ENCODE results near the gene PMVK.

DNA sequence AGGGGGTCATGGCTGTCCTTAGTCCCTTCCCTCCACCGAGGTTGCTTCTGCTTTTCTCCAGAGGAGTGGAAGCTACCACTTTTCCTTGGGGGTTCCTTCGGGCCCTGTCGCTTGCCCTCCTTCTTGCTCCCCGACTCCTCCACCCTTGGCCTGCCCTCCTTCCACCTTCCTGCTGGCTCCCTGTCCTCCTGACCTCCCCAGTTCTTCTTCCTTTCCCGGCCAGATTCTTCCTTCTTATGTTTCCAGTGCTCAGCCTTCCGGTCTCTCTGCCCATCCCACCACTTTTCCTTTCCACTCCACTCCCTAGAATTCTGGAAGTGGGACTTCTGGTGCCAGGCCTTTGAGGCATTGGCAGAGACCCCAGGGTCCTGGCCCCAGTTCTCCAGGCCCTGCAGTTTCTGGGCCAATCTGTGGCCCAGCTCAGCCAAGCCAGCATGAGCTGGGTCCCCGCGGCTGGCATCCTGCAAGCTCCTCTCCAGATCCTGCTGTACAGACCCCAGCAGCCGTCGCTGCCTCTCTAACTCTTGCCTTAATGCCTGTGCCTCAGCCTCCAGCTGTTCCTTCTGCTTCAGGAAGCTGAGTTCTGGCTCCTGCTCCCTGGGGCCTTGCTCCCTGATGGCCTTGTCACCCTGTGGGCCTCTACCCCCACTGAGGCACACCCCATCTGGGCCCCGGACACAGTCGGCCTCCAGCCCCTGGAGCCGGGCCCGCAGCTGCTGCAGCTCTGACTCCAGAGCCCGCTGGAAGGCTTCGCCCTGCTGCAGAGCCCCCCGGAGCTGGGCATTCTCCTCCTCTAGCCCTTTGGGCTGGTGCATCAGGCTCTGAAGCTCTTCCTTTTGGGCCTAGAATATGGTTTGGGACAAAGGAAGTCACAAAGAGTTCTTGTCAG lies 9.7 kb upstream of the PMVK start:
- TF ChIP-seq POLR2A (IDR thresholded peaks at IDR 0.05; ENCODE audit: control extremely low read depth in 1 of 2, low read depth in 2 of 2, low read length in 2 of 2) = no peak
- no peak for TF ChIP-seq MAFK (IDR thresholded peaks at IDR 0.05; ENCODE audit: low read depth, low read length)
- TF ChIP-seq EP300 (IDR thresholded peaks at IDR 0.05; ENCODE audit: borderline replicate concordance in 1 of 2, low read depth in 2 of 2, low read length in 2 of 2) = no peak
- TF ChIP-seq, protein P1, sequence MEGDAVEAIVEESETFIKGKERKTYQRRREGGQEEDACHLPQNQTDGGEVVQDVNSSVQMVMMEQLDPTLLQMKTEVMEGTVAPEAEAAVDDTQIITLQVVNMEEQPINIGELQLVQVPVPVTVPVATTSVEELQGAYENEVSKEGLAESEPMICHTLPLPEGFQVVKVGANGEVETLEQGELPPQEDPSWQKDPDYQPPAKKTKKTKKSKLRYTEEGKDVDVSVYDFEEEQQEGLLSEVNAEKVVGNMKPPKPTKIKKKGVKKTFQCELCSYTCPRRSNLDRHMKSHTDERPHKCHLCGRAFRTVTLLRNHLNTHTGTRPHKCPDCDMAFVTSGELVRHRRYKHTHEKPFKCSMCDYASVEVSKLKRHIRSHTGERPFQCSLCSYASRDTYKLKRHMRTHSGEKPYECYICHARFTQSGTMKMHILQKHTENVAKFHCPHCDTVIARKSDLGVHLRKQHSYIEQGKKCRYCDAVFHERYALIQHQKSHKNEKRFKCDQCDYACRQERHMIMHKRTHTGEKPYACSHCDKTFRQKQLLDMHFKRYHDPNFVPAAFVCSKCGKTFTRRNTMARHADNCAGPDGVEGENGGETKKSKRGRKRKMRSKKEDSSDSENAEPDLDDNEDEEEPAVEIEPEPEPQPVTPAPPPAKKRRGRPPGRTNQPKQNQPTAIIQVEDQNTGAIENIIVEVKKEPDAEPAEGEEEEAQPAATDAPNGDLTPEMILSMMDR (IDR thresholded peaks at IDR 0.05; ENCODE audit: control extremely low read depth in 1 of 3, insufficient read depth in 1 of 3, low read depth in 1 of 3, low read length in 3 of 3) = no peak
- TF ChIP-seq ASH2L (IDR thresholded peaks at IDR 0.05; ENCODE audit: low read length) = no peak
- TF ChIP-seq CBX5 (IDR thresholded peaks at IDR 0.05; ENCODE audit: low read depth, low read length) = no peak
- TF ChIP-seq RXRA (IDR thresholded peaks at IDR 0.05; ENCODE audit: insufficient read depth, low read depth, low read length) = no peak
- no peak for TF ChIP-seq KDM5A (IDR thresholded peaks at IDR 0.05; ENCODE audit: low read length)
- TF ChIP-seq NRF1 (IDR thresholded peaks at IDR 0.05; ENCODE audit: low read depth, low read length) = no peak
- no peak for TF ChIP-seq JUND (IDR thresholded peaks at IDR 0.05; ENCODE audit: low read length)

Data from H1 (cell line).